Measurements from ENCODE around the gene ADRB2. TPM values are rescaled to one million over a fixed set of nuclear protein-coding genes. Genes with fewer than 3 reads are reported as not detected.

ADRB2 gene
- total and polyA plus RNA-seq, 2 experiments from 2014 or later: 7.3 to 10.9 TPM

- no peak for DNase-seq (ENCODE audit: low read depth in 1 of 2, low spot score in 1 of 2)
- no peak overlapping the region for H3K4me3 ChIP-seq
- H3K9me3 ChIP-seq (ENCODE audit: low read depth): no peaks in the 10 kb centered on the region
- H3K4me1 ChIP-seq (ENCODE audit: low read depth): no peaks in the 10 kb centered on the region
- H3K27ac ChIP-seq: no peak overlapping the region
- no peak for TF ChIP-seq CTCF (IDR thresholded peaks at IDR 0.05; ENCODE audit: low read depth, low read length)
- no peaks in the 10 kb centered on the region for H3K36me3 ChIP-seq
- H3K27me3 ChIP-seq: no peaks in the 10 kb centered on the region
Observed at GRCh38 chr5:148791696-148792095, 34.7 kb upstream of the ADRB2 start.

GRCh38 chr5:148792744-148793143 is 33.7 kb upstream of the ADRB2 start:
- Histone ChIP-seq H3K27ac (no peak overlapping the region), H3K36me3 (no peaks in the 10 kb centered on the region), H3K4me1 (ENCODE audit: low read depth) (no peaks in the 10 kb centered on the region), H3K9me3 (ENCODE audit: low read depth) (no peaks in the 10 kb centered on the region), H3K27me3 (no peaks in the 10 kb centered on the region), H3K4me3 (no peak overlapping the region)
- DNase-seq (ENCODE audit: low read depth in 1 of 2, low spot score in 1 of 2): no peak
- TF ChIP-seq CTCF (IDR thresholded peaks at IDR 0.05; ENCODE audit: low read depth, low read length): no peak

GRCh38 chr5:148793261-148793660 is 33.1 kb upstream of the ADRB2 start:
- Histone ChIP-seq H3K36me3 (no peaks in the 10 kb centered on the region), H3K4me1 (ENCODE audit: low read depth) (no peaks in the 10 kb centered on the region), H3K9me3 (ENCODE audit: low read depth) (no peaks in the 10 kb centered on the region), H3K27me3 (no peaks in the 10 kb centered on the region), H3K27ac (no peak overlapping the region), H3K4me3 (no peak overlapping the region)
- no peak for DNase-seq (ENCODE audit: low read depth in 1 of 2, low spot score in 1 of 2)
- TF ChIP-seq CTCF (IDR thresholded peaks at IDR 0.05; ENCODE audit: low read depth, low read length): no peak

GRCh38 chr5:148794275-148794674 is 32.1 kb upstream of the ADRB2 start:
- H3K4me3 ChIP-seq: no peak overlapping the region
- H3K27me3 ChIP-seq: no peaks in the 10 kb centered on the region
- no peak overlapping the region for H3K27ac ChIP-seq
- no peaks in the 10 kb centered on the region for H3K4me1 ChIP-seq (ENCODE audit: low read depth)
- H3K36me3 ChIP-seq: no peaks in the 10 kb centered on the region
- TF ChIP-seq CTCF (IDR thresholded peaks at IDR 0.05; ENCODE audit: low read depth, low read length): no peak
- DNase-seq (ENCODE audit: low read depth in 1 of 2, low spot score in 1 of 2): peak in 1 of 2 donors; percentile 26
- no peaks in the 10 kb centered on the region for H3K9me3 ChIP-seq (ENCODE audit: low read depth)

- no peaks in the 10 kb centered on the region for H3K4me1 ChIP-seq (ENCODE audit: low read depth)
- no peak for DNase-seq (ENCODE audit: low read depth in 1 of 2, low spot score in 1 of 2)
- H3K36me3 ChIP-seq: no peaks in the 10 kb centered on the region
- H3K9me3 ChIP-seq (ENCODE audit: low read depth): no peaks in the 10 kb centered on the region
- no peak overlapping the region for H3K4me3 ChIP-seq
- no peak for TF ChIP-seq CTCF (IDR thresholded peaks at IDR 0.05; ENCODE audit: low read depth, low read length)
- no peaks in the 10 kb centered on the region for H3K27me3 ChIP-seq
- H3K27ac ChIP-seq: no peak overlapping the region
Observed at GRCh38 chr5:148794729-148795561, 31.5 kb upstream of the ADRB2 start.

Measured in cardiac muscle cell (in vitro differentiated cells and primary cell).